Measurements from ENCODE around the gene OR10H1. TPM values are rescaled to one million over a fixed set of nuclear protein-coding genes. Genes with fewer than 3 reads are reported as not detected.
"Not testable (repeated sequence)": the region's sequence is repeated elsewhere in the genome, so short reads cannot be mapped to it uniquely, and the experiment has no call there.

OR10H1 gene
- total RNA-seq, 1 experiment from 2014 or later, result not detected

- intact Hi-C loops (cut with micrococcal nuclease; ENCODE audit: unreplicated experiment), result loop anchor here (10.0 kb wide), 1 partner anchor 351 kb away; the partner anchor contains the start of gene FAM32A
- H3K27me3 ChIP-seq (replicated peaks; ENCODE audit: control insufficient read depth, insufficient read depth, low read length); POLR2A ChIA-PET; H3K27me3 Mint-ChIP-seq (ENCODE audit: insufficient read depth, unreplicated experiment); H3K4me3 Mint-ChIP-seq (ENCODE audit: unreplicated experiment); H3K9me3 ChIP-seq; H3K9me3 Mint-ChIP-seq (ENCODE audit: unreplicated experiment); H3K4me3 ChIP-seq (ENCODE audit: low read depth, low read length); H3K36me3 ChIP-seq (ENCODE audit: control insufficient read depth, insufficient read depth, low read length); H3K27ac Mint-ChIP-seq (ENCODE audit: unreplicated experiment); CTCF ChIA-PET; BruUV-seq (replicated peaks); DNase-seq: not testable (repeated sequence)
- peaks cover 44% of the 10 kb centered on the region for H3K4me1 ChIP-seq
- Mint-ChIP-seq H3K4me1 (ENCODE audit: low read depth, unreplicated experiment) (peaks cover 25% of the 10 kb centered on the region), H3K36me3 (ENCODE audit: insufficient read depth, unreplicated experiment) (peaks cover 26% of the 10 kb centered on the region)
These were observed 18.8 kb upstream of the OR10H1 start for GRCh38 chr19:15834232-15834631.

DNA sequence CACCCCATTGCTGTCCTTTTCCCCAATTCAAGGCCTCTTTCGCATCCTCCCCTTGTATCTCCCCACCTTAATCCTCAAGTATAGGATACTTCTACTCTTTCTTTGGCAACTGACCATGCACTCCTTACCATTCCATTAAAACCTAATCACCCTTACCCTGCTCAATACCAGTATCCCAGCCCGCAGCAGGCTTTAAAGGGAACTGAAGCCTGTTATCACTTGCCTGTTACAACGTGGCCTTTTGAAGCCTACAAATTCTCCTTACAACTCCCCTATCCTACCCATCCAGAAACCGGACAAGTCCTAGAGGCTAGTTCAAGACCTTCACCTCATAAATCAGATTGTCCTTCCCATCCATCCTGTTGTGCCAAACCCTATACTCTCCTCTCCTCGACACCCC is 16.2 kb upstream of the OR10H1 start:
- CTCF ChIA-PET, result no interaction called here
- Histone ChIP-seq H3K36me3 (ENCODE audit: control insufficient read depth, insufficient read depth, low read length) (no peaks in the 10 kb centered on the region), H3K27me3 (replicated peaks; ENCODE audit: control insufficient read depth, insufficient read depth, low read length) (no peaks in the 10 kb centered on the region), H3K9me3 (no peaks in the 10 kb centered on the region), H3K4me3 (ENCODE audit: low read depth, low read length) (no peak overlapping the region), H3K4me1 (peaks cover 47% of the 10 kb centered on the region)
- DNase-seq, result no peak
- POLR2A ChIA-PET, result no interaction called here
- BruUV-seq (replicated peaks), result no TSS peak
- peaks cover 19% of the 10 kb centered on the region for H3K36me3 Mint-ChIP-seq (ENCODE audit: insufficient read depth, unreplicated experiment)
- intact Hi-C loops (cut with micrococcal nuclease; ENCODE audit: unreplicated experiment), result loop anchor here (10.0 kb wide), 1 partner anchor 353 kb away; the partner anchor contains the start of gene FAM32A
- no peak overlapping the region for H3K4me3 Mint-ChIP-seq (ENCODE audit: unreplicated experiment)
- no peak for TF ChIP-seq CTCF (IDR thresholded peaks at IDR 0.05; ENCODE audit: insufficient read depth in 1 of 2, low read depth in 1 of 2, low read length in 1 of 2, severe bottlenecking in 1 of 2, unreplicated experiment in 1 of 2)
- no peaks in the 10 kb centered on the region for H3K27me3 Mint-ChIP-seq (ENCODE audit: insufficient read depth, unreplicated experiment)
- H3K4me1 Mint-ChIP-seq (ENCODE audit: low read depth, unreplicated experiment), result peaks cover 25% of the 10 kb centered on the region
- H3K9me3 Mint-ChIP-seq (ENCODE audit: unreplicated experiment), result no peaks in the 10 kb centered on the region
- H3K27ac Mint-ChIP-seq (ENCODE audit: unreplicated experiment), result no peak overlapping the region

GRCh38 chr19:15829786-15830185 is 14.3 kb upstream of the OR10H1 start:
- peak overlapping the region; percentile 96 for H3K27ac Mint-ChIP-seq (ENCODE audit: unreplicated experiment)
- no peaks in the 10 kb centered on the region for H3K9me3 Mint-ChIP-seq (ENCODE audit: unreplicated experiment)
- no peaks in the 10 kb centered on the region for H3K9me3 ChIP-seq
- H3K36me3 ChIP-seq (ENCODE audit: control insufficient read depth, insufficient read depth, low read length), result no peaks in the 10 kb centered on the region
- CTCF ChIA-PET, result no interaction called here
- H3K4me3 ChIP-seq (ENCODE audit: low read depth, low read length), result peak overlapping the region; percentile 46
- no peak overlapping the region for H3K4me3 Mint-ChIP-seq (ENCODE audit: unreplicated experiment)
- DNase-seq, result no peak
- no peak for TF ChIP-seq CTCF (IDR thresholded peaks at IDR 0.05; ENCODE audit: insufficient read depth in 1 of 2, low read depth in 1 of 2, low read length in 1 of 2, severe bottlenecking in 1 of 2, unreplicated experiment in 1 of 2)
- POLR2A ChIA-PET, result no interaction called here
- peaks cover 18% of the 10 kb centered on the region for H3K4me1 Mint-ChIP-seq (ENCODE audit: low read depth, unreplicated experiment)
- no TSS peak for BruUV-seq (replicated peaks)
- H3K36me3 Mint-ChIP-seq (ENCODE audit: insufficient read depth, unreplicated experiment), result peaks cover 9% of the 10 kb centered on the region
- intact Hi-C loops (cut with micrococcal nuclease; ENCODE audit: unreplicated experiment), result loop anchor here (10.0 kb wide), 1 partner anchor 355 kb away; the partner anchor contains the start of gene FAM32A
- no peaks in the 10 kb centered on the region for H3K27me3 ChIP-seq (replicated peaks; ENCODE audit: control insufficient read depth, insufficient read depth, low read length)
- H3K27me3 Mint-ChIP-seq (ENCODE audit: insufficient read depth, unreplicated experiment), result no peaks in the 10 kb centered on the region
- peaks cover 39% of the 10 kb centered on the region for H3K4me1 ChIP-seq

DNA sequence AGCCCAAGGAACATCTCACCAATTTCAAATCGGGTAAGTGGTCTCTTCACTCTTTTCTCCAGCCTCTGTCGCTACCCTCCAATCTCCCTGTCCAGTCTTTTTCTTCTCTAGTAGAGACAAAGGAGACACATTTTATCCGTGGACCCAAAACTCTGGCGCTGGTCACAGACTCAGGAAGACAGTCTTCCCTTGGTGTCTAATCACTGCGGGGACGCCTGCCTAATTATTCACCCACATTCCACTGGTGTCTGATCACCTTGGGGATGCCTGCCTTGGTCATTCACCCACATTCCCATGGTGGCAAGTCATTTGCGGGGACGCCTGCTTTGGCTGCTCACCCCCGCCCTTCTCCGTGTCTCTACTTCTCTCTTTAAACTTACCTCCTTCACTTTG is 13.8 kb upstream of the OR10H1 start:
- BruUV-seq (replicated peaks), result TSS peak; percentile 46

More for the DNA sequence above, 13.8 kb upstream of the OR10H1 start:
- peaks cover 34% of the 10 kb centered on the region for H3K4me1 ChIP-seq
- DNase-seq, result peak in 1 of 2 experiments; percentile 38
- Mint-ChIP-seq H3K27ac (ENCODE audit: unreplicated experiment) (peak overlapping the region; percentile 96), H3K36me3 (ENCODE audit: insufficient read depth, unreplicated experiment) (peaks cover 9% of the 10 kb centered on the region), H3K9me3 (ENCODE audit: unreplicated experiment) (no peaks in the 10 kb centered on the region), H3K27me3 (ENCODE audit: insufficient read depth, unreplicated experiment) (no peaks in the 10 kb centered on the region), H3K4me1 (ENCODE audit: low read depth, unreplicated experiment) (peaks cover 18% of the 10 kb centered on the region), H3K4me3 (ENCODE audit: unreplicated experiment) (no peak overlapping the region)
- H3K36me3 ChIP-seq (ENCODE audit: control insufficient read depth, insufficient read depth, low read length), result no peaks in the 10 kb centered on the region
- H3K4me3 ChIP-seq (ENCODE audit: low read depth, low read length), result peak overlapping the region; percentile 46
- POLR2A ChIA-PET, result no interaction called here
- no peaks in the 10 kb centered on the region for H3K27me3 ChIP-seq (replicated peaks; ENCODE audit: control insufficient read depth, insufficient read depth, low read length)
- intact Hi-C loops (cut with micrococcal nuclease; ENCODE audit: unreplicated experiment), result no loop called here
- H3K9me3 ChIP-seq, result no peaks in the 10 kb centered on the region
- CTCF ChIA-PET, result no interaction called here
- no peak for TF ChIP-seq CTCF (IDR thresholded peaks at IDR 0.05; ENCODE audit: insufficient read depth in 1 of 2, low read depth in 1 of 2, low read length in 1 of 2, severe bottlenecking in 1 of 2, unreplicated experiment in 1 of 2)
